Heart left ventricle (tissue), 16 donors: Measurements from ENCODE around the gene NPPB. TPM values are rescaled to one million over a fixed set of nuclear protein-coding genes. Genes with fewer than 3 reads are reported as not detected.

Experiments
- ATAC-seq, 4 donors: fragments of 200-7000 bp; cut with Tn5 transposase; one replicate each; pipeline ENCODE4 v1.9.1; 2020 to 2022; ENCODE audit warnings: moderate library complexity in 4 of 4, mild to moderate bottlenecking in 3 of 4, moderate number of reproducible peaks in 1 of 4
- DNase-seq, 5 donors: peaks; one replicate each; pipeline ENCODE4 v3.0.0-alpha.2; 2020
- H3K27ac ChIP-seq, 12 donors: fragments of 200-600 bp; sonication (generic) in 4 of 12; one replicate each; pipeline versions ENCODE4 v1.5.0 to v1.8.0; 2016 to 2022; ENCODE audit warnings: mild to moderate bottlenecking in 2 of 12
- H3K27me3 ChIP-seq, 9 donors: fragments of 200-600 bp; sonication (generic) in 2 of 9; one replicate each; pipeline versions ENCODE4 v1.5.1 to v1.8.0; 2016 to 2022; ENCODE audit warnings: mild to moderate bottlenecking in 3 of 9
- H3K36me3 ChIP-seq, 9 donors: fragments of 200-600 bp; sonication (generic) in 2 of 9; one replicate each; pipeline versions ENCODE4 v1.5.0 to v1.8.0; 2018 to 2022; ENCODE audit warnings: mild to moderate bottlenecking in 2 of 9
- H3K4me1 ChIP-seq, 12 donors: fragments of 200-600 bp; sonication (generic) in 4 of 12; one replicate each; pipeline versions ENCODE4 v1.5.0 to v1.8.0; 2016 to 2022; ENCODE audit warnings: mild to moderate bottlenecking in 3 of 12
- H3K4me3 ChIP-seq, 12 donors: fragments of 200-600 bp; sonication (generic) in 4 of 12; one replicate each; pipeline versions ENCODE4 v1.5.0 to v1.8.0; 2017 to 2022; ENCODE audit warnings: mild to moderate bottlenecking in 9 of 12, moderate library complexity in 4 of 12
- H3K9me3 ChIP-seq, 12 donors: fragments of 200-600 bp; sonication (generic) in 4 of 12; one replicate each; pipeline versions ENCODE4 v1.5.0 to v1.8.0; 2016 to 2022; ENCODE audit warnings: mild to moderate bottlenecking in 1 of 12
- POLR2A ChIP-seq, 2 donors: fragments of 450-650 bp; IDR thresholded peaks; one replicate each; pipeline ENCODE4 v1.6.1; 2017; ENCODE audit warnings: antibody characterized with exemption in 2 of 2, mild to moderate bottlenecking in 2 of 2, moderate library complexity in 2 of 2
- WGBS, 4 donors: extraction: QIAGEN DNeasy Blood & Tissue Kit in 2 of 4; methylation state at CpG; one replicate each; pipeline versions ENCODE4 v1.1.5 to v1.1.7; 2013 to 2018; 5-methylcytosine and 5-hydroxymethylcytosine counted together
- intact Hi-C, 10 donors: fragments of 100-400 bp; cut with DNase I; formaldehyde crosslinking; loops; one replicate each; pipeline versions ENCODE4 v1.11.1 to v1.14.2; 2022
- polyA plus RNA-seq, 2 donors: library from polyadenylated mRNA; stranded (reverse); fragments of 200-250 nt; gene quantifications; one replicate each; pipeline ENCODE4 v1.2.3, GENCODE V29; 2013
- total RNA-seq, 9 donors: library from RNA; depleted of rRNA in 2 of 9; stranded (reverse); fragments of >200 nt in 2 of 9; fragmentation: NEBNext Ultra II Directional in 3 of 9; extraction: Animal tissue kit (Norgen Biotek cat#: 25700) in 3 of 9; gene quantifications; one replicate each; pipeline versions ENCODE4 v1.1.0 to v1.2.4, GENCODE V29; 2016 to 2023
- TF ChIP-seq, protein P1 (sequence below), 12 donors: fragments of 200-600 bp; sonication (generic) in 4 of 12; IDR thresholded peaks; one replicate each; pipeline versions ENCODE4 v1.5.0 to v1.8.0; 2018 to 2022; ENCODE audit warnings: antibody characterized with exemption in 12 of 12, mild to moderate bottlenecking in 5 of 12
- donor health status: ischemic (EF 13 %, LVEDD 7.1; RV severe dilation, severe dysfunction).
- donor health status: healthy with polysubstance abuse.
- donor health status: DM: no; HTN: yes; CAD: no.
- donor health status: DM: no; HTN: no; CAD: no.
- donor health status: ischemic (EF 25% LVEDD 6.9; RV normal size, moderate dysfunction).
- donor health status: ischemic (EF 25% LVEDD 5.7; RV mildly dilated, moderate dysfunction).
- donor health status: healthy.
- donor health status: DM: yes; HTN: yes; CAD: no.
- donor health status: ischemic (EF 35%, LVEDD 5.7; RV mildly dilated, moderate dysfunction).
- donor health status: nonischemic (EF 11% LVEDD 7.7; RV severe dilation, severe dysfunction).
- donor health status: DM: yes; HTN: yes; CAD: no.
- donor health status: PGD.
- donor health status: ischemic (EF 29% LVEDD 5.4; RV normal size, mild dysfunction).
- donor health status: nonischemic (EF 23%, LVEDD 6.1; RV moderate dilation, normal function).

NPPB gene
- total and polyA plus RNA-seq, 11 donors, result 14.4 to 7,924 (median 252) TPM

DNA sequence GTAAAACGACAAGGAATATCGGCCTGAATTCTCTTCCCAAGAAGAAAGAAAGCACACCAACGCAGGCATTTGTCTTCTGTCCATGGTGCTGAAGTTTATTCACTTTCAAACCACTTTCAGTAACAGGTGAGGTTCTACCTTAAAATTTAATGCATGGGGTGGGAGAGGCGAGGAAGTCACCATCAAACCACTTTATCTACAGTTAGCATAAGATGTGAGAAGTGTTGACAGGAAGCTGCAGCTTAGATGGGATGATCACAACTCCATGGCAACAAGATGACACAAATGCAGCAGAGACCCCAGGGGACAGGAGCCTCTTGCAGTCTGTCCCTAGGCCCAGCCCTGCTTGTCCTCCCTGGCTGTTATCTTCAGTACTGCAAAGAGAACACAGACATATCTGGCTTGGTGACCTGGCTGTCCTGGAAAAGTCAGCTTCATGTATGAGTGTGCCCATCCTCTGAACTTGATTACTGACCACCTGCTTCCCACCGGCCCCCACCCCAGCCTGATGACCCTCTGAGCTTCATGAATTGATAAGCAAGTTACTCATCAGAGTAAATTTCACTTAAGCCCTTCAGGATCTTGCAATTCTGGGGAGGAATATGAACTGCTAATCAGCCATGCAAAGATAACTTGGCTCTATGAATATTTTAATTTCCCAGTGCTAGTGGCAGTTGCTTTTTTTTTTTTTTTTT is 13.0 kb downstream of the NPPB start:
- Histone ChIP-seq H3K4me3 (peak overlapping the region in 5 of 12 donors; percentile 7 to 49 (median 28)), H3K9me3 (no peaks in the 10 kb centered on the region), H3K27ac (no peak overlapping the region), H3K36me3 (peaks cover 0 to 52% (median 40%) of the 10 kb centered on the region in 9 donors), H3K27me3 (no peaks in the 10 kb centered on the region), H3K4me1 (peaks cover 0 to 35% (median 19%) of the 10 kb centered on the region in 12 donors)
- no peak for ATAC-seq
- TF ChIP-seq POLR2A (IDR thresholded peaks at IDR 0.05), result no peak
- TF ChIP-seq, protein P1, sequence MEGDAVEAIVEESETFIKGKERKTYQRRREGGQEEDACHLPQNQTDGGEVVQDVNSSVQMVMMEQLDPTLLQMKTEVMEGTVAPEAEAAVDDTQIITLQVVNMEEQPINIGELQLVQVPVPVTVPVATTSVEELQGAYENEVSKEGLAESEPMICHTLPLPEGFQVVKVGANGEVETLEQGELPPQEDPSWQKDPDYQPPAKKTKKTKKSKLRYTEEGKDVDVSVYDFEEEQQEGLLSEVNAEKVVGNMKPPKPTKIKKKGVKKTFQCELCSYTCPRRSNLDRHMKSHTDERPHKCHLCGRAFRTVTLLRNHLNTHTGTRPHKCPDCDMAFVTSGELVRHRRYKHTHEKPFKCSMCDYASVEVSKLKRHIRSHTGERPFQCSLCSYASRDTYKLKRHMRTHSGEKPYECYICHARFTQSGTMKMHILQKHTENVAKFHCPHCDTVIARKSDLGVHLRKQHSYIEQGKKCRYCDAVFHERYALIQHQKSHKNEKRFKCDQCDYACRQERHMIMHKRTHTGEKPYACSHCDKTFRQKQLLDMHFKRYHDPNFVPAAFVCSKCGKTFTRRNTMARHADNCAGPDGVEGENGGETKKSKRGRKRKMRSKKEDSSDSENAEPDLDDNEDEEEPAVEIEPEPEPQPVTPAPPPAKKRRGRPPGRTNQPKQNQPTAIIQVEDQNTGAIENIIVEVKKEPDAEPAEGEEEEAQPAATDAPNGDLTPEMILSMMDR (IDR thresholded peaks at IDR 0.05), result no peak
- no peak for DNase-seq
- 29 to 42% (median 41%) methylated on average over 5 of the region's 5 CpGs for WGBS, 4 donors
- intact Hi-C loops, result loop anchor here in 1 of 10 donors (1.0 kb wide), 1 partner anchor 14 kb away; no protein-coding TSS in a partner anchor

DNA sequence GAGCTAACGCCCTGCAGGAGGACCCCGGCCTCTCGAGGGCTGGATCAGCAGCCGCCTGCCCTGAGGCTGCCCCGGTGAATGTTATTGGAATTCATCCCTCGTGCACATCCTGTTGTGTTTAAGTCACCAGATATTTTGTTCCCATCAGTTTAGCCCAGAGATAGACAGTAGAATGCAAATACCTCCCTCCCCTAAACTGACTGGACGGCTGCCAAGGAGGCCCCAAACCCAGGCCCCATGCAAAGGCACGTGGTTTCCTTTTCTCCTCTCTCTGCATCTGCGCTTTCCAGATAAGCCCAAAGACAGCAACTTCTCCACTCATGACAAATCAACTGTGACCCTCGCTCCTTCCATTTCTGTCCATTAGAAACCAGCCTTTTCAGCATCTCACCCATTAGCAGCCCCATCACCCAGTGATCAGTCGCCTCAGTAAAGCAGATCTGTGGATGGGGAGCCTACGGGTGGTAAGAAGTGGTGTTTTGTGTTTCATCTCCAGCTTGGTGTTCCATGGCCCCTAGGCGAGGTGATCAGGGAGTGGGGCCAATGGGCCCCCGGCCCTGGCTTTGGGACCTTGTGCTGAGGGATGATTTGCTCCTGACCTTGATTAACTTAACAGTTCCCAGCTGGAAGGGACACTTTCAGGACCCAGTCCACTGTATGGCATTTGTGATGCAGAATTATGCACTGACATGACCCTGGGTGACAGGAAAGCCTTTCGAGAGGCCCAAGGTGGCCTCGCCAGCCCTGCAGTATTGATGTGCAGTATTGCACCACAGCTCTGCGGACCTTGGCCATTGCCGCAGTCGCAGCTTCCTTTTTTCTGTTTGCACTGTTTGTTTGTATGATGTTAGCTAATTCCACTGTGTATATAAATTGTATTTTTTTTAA is 16.3 kb downstream of the NPPB start:
- H3K36me3 ChIP-seq, result peaks cover 3 to 85% (median 73%) of the 10 kb centered on the region in 9 donors
- peaks cover 0 to 37% (median 17%) of the 10 kb centered on the region in 12 donors for H3K4me1 ChIP-seq
- no peaks in the 10 kb centered on the region for H3K9me3 ChIP-seq
- no peak overlapping the region for H3K4me3 ChIP-seq
- peak in 3 of 4 donors; percentile 5 to 38 (median 12) for ATAC-seq
- H3K27ac ChIP-seq, result peak overlapping the region in 8 of 12 donors; percentile 41 to 68 (median 55)
- peak in 4 of 5 donors; percentile 49 to 63 (median 58) for DNase-seq
- TF ChIP-seq POLR2A (IDR thresholded peaks at IDR 0.05), result no peak
- TF ChIP-seq, protein P1 (IDR thresholded peaks at IDR 0.05), result no peak
- no peaks in the 10 kb centered on the region for H3K27me3 ChIP-seq
- WGBS, 4 donors, result 44 to 54% (median 50%) methylated on average over 17 to 19 of the region's 19 CpGs
- intact Hi-C loops, result loop anchor here in 2 of 10 donors (1.0 to 5.0 kb wide), 2 partner anchors 28 to 190 kb away; no protein-coding TSS in a partner anchor

DNA sequence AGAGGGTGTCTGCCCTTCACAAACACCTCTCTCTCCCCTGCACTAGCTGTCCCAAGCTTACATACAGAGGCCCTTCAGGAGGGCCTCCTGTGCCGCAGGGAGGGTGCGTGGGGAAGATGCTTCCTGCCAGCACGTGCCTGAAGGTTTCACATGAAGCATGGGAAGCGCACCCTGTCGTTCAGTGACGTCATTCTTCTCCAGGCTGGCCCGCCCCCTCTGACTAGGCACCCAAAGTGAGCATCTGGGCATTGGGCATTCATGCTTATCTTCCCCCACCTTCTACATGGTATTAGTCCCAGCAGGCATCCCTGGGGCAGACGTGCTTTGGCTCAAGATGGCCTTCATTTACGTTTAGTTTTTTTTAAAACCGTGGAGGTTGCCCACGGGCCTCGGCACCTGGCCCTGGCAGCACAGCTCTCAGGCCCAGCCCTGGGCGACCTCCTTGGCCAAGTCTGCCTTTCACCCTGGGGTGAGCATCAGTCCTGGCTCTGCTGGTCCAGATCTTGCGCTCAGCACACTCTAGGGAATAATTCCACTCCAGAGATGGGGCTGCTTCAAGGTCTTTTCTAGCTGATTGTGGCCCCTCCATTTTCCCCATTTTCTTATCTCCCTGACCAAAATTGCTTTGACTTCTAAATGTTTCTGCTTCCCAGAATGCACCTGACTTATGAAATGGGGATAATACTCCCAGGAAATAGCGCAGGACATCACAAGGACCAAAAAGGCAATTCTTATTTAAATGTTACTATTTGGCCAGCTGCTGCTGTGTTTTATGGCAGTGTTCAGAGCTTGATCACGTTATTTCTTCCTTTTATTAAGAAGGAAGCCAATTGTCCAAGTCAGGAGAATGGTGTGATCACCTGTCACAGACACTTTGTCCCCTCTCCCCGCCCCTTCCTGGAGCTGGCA is 17.2 kb downstream of the NPPB start:
- intact Hi-C loops, result loop anchor here in 1 of 10 donors (5.0 kb wide), 1 partner anchor 191 kb away; no protein-coding TSS in a partner anchor
- H3K9me3 ChIP-seq, result no peaks in the 10 kb centered on the region
- no peaks in the 10 kb centered on the region for H3K27me3 ChIP-seq
- TF ChIP-seq POLR2A (IDR thresholded peaks at IDR 0.05), result no peak
- TF ChIP-seq, protein P1 (IDR thresholded peaks at IDR 0.05), result no peak
- 54 to 72% (median 60%) methylated on average over 17 of the region's 17 CpGs for whole genome bisulfite sequencing, 4 donors
- peaks cover 3 to 91% (median 82%) of the 10 kb centered on the region in 9 donors for H3K36me3 ChIP-seq
- H3K4me3 ChIP-seq, result no peak overlapping the region
- ATAC-seq (peak in 3 of 4 donors; percentile 10 to 28 (median 15)), DNase-seq (no peak)
- peak overlapping the region in 8 of 12 donors; percentile 37 to 68 (median 55) for H3K27ac ChIP-seq
- H3K4me1 ChIP-seq, result peaks cover 0 to 37% (median 17%) of the 10 kb centered on the region in 12 donors
